Right lobe of liver (tissue), 4 donors: ENCODE measurements around the gene LIN7C.

ENCODE experiments used
- POLR2A ChIP-seq: fragments of 450-650 bp; IDR thresholded peaks from one replicate; pipeline ENCODE4 v1.6.1; 2017; ENCODE audit warnings: antibody characterized with exemption, mild to moderate bottlenecking
- TF ChIP-seq, protein P1 (sequence below), 4 donors: fragments of 200-600 bp in 3 of 4; fragments of 450-650 bp in 1 of 4; IDR thresholded peaks; one replicate each; pipeline versions ENCODE4 v1.5.1 to v1.8.0; 2016 to 2022; ENCODE audit warnings: antibody characterized with exemption in 4 of 4, mild to moderate bottlenecking in 2 of 4
- donor health status: DM: no; HTN: no; CAD: no.
- donor health status: DM: no; HTN: no; CAD: no.
- donor health status: DM: no; HTN: yes; CAD: no.

DNA sequence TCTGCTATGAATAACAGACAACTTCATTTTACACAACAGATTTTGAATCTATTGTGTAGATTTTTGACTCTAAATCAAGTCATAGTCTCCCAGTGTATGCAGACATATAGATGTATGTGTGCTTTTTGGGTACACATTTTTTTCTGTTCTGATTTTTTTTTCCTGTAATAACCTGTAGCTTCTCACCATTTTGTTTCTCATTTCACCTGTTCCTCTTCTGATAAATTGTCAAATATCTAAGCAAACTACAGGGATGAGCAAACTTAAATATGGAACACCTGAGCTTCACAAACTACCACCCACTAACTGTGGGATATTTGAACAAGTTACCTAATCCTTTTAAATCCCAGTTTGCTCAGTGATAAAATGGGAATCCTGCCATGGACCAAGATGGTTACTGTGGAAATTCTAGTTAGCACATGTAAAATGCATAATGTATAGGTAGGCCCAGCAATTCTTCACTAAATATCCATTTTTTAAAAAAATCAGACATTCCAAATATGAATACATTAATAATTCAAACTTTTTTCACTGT is 49.7 kb downstream of the LIN7C start:
- TF ChIP-seq, protein P1, sequence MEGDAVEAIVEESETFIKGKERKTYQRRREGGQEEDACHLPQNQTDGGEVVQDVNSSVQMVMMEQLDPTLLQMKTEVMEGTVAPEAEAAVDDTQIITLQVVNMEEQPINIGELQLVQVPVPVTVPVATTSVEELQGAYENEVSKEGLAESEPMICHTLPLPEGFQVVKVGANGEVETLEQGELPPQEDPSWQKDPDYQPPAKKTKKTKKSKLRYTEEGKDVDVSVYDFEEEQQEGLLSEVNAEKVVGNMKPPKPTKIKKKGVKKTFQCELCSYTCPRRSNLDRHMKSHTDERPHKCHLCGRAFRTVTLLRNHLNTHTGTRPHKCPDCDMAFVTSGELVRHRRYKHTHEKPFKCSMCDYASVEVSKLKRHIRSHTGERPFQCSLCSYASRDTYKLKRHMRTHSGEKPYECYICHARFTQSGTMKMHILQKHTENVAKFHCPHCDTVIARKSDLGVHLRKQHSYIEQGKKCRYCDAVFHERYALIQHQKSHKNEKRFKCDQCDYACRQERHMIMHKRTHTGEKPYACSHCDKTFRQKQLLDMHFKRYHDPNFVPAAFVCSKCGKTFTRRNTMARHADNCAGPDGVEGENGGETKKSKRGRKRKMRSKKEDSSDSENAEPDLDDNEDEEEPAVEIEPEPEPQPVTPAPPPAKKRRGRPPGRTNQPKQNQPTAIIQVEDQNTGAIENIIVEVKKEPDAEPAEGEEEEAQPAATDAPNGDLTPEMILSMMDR (IDR thresholded peaks at IDR 0.05), result no peak
- TF ChIP-seq POLR2A, result no peak
